DOHH2 (cell line): ENCODE results near the gene SUPT6H.
"Not testable (repeated sequence)": the region's sequence is repeated elsewhere in the genome, so short reads cannot be mapped to it uniquely, and the experiment has no call there.

Experiments
- H3F3A ChIP-seq: fragments of 200-600 bp; sonication (generic), shearing (Covaris generic); 2 replicates; pipeline ENCODE4 v1.6.0; 2016; ENCODE audit warnings: antibody characterized with exemption, mild to moderate bottlenecking; ENCODE audit not compliant: control insufficient read depth, insufficient read depth
- H3K27ac ChIP-seq: fragments of 200-600 bp; sonication (generic); 2 replicates; pipeline ENCODE4 v1.5.1; 2014; ENCODE audit warnings: low read depth, mild to moderate bottlenecking, low read length, moderate library complexity
- H3K27me3 ChIP-seq: fragments of 200-600 bp; sonication (generic); 2 replicates; pipeline ENCODE4 v1.6.1; 2014; ENCODE audit warnings: mild to moderate bottlenecking, low read length, mixed read lengths; ENCODE audit not compliant: control insufficient read depth
- H3K36me3 ChIP-seq: fragments of 200-600 bp; sonication (generic); 2 replicates; pipeline ENCODE4 v1.6.1; 2014; ENCODE audit warnings: mild to moderate bottlenecking, low read length, moderate library complexity, mixed read lengths; ENCODE audit not compliant: control insufficient read depth
- H3K4me1 ChIP-seq: fragments of 200-600 bp; sonication (generic); 2 replicates; pipeline ENCODE4 v1.6.1; 2014; ENCODE audit warnings: mild to moderate bottlenecking, low read length, mixed read lengths; ENCODE audit not compliant: control insufficient read depth
- H3K4me2 ChIP-seq: fragments of 200-600 bp; sonication (generic); 2 replicates; pipeline ENCODE4 v1.6.0; 2014; ENCODE audit warnings: mild to moderate bottlenecking, low read length, moderate library complexity
- H3K4me3 ChIP-seq: fragments of 200-600 bp; sonication (generic); 2 replicates; pipeline ENCODE4 v1.5.1; 2014; ENCODE audit warnings: mild to moderate bottlenecking, low read length, mixed read lengths
- H3K79me2 ChIP-seq: fragments of 200-600 bp; sonication (generic); 2 replicates; pipeline ENCODE4 v1.6.1; 2014; ENCODE audit warnings: mild to moderate bottlenecking, low read length, mixed read lengths; ENCODE audit not compliant: control insufficient read depth
- H3K9me2 ChIP-seq: fragments of 200-600 bp; sonication (generic); replicated peaks from 2 replicates; pipeline ENCODE4 v1.6.1; 2014; ENCODE audit warnings: mild to moderate bottlenecking, low read length, mixed read lengths; ENCODE audit not compliant: control insufficient read depth
- H3K9me3 ChIP-seq: fragments of 200-600 bp; sonication (generic); 2 replicates; pipeline ENCODE4 v1.6.1; 2014; ENCODE audit warnings: antibody characterized with exemption, low read length, mixed read lengths; ENCODE audit not compliant: control insufficient read depth, insufficient read depth
- H4K20me1 ChIP-seq: fragments of 200-600 bp; sonication (generic); 2 replicates; pipeline ENCODE4 v1.6.0; 2014; ENCODE audit warnings: low read depth, mild to moderate bottlenecking, antibody characterized with exemption, low read length, moderate library complexity; ENCODE audit not compliant: control insufficient read depth, insufficient read depth
- CTCF ChIP-seq: fragments of 200-600 bp; sonication (generic); IDR thresholded peaks from one replicate; pipeline ENCODE4 v1.5.1; 2014; ENCODE audit warnings: antibody characterized with exemption, mild to moderate bottlenecking, low read depth, low read length; ENCODE audit not compliant: poor library complexity, severe bottlenecking
- EZH2phosphoT487 ChIP-seq: fragments of 200-600 bp; sonication (generic); IDR thresholded peaks from 2 replicates; pipeline ENCODE4 v1.6.1; 2017; ENCODE audit warnings: borderline replicate concordance, mild to moderate bottlenecking, antibody characterized with exemption, low read length, moderate library complexity, mixed read lengths

The SUPT6H gene

GRCh38 chr17:28657756-28658155 lies 4.2 kb upstream of the SUPT6H start:
- H4K20me1 ChIP-seq = no peaks in the 10 kb centered on the region
- peaks cover 51% of the 10 kb centered on the region for H3K79me2 ChIP-seq

GRCh38 chr17:28658342-28658741 lies 3.7 kb upstream of the SUPT6H start:
- H3K79me2 ChIP-seq = peaks cover 57% of the 10 kb centered on the region
- not testable (repeated sequence) for H3K27me3 ChIP-seq, H4K20me1 ChIP-seq, H3K4me3 ChIP-seq, H3F3A ChIP-seq, H3K4me2 ChIP-seq, H3K9me3 ChIP-seq, H3K9me2 ChIP-seq, H3K27ac ChIP-seq
- H3K36me3 ChIP-seq = peaks cover 31% of the 10 kb centered on the region
- peaks cover 16% of the 10 kb centered on the region for H3K4me1 ChIP-seq

More at GRCh38 chr17:28657756-28658155, 4.2 kb upstream of the SUPT6H start:
- Histone ChIP-seq H3K4me3 (no peak overlapping the region), H3K36me3 (peaks cover 35% of the 10 kb centered on the region), H3K27ac (no peak overlapping the region), H3K9me2 (no peaks in the 10 kb centered on the region), H3F3A (no peaks in the 10 kb centered on the region), H3K4me1 (peaks cover 10% of the 10 kb centered on the region), H3K27me3 (no peaks in the 10 kb centered on the region), H3K9me3 (no peaks in the 10 kb centered on the region), H3K4me2 (no peak overlapping the region)
- TF ChIP-seq CTCF (no peak), EZH2phosphoT487 (no peak)

GRCh38 chr17:28658766-28659496 lies 3.1 kb upstream of the SUPT6H start:
- H3K9me2 ChIP-seq, H4K20me1 ChIP-seq, H3K27me3 ChIP-seq, H3K4me3 ChIP-seq, H3K9me3 ChIP-seq, H3F3A ChIP-seq, H3K27ac ChIP-seq, H3K4me2 ChIP-seq: not testable (repeated sequence)
- Histone ChIP-seq H3K79me2 (peaks cover 63% of the 10 kb centered on the region), H3K4me1 (peaks cover 19% of the 10 kb centered on the region), H3K36me3 (peaks cover 31% of the 10 kb centered on the region)

- H3K27me3 ChIP-seq, H3K4me3 ChIP-seq, H3K27ac ChIP-seq, H3K4me2 ChIP-seq, H3K9me3 ChIP-seq, H3K9me2 ChIP-seq, H3F3A ChIP-seq, H4K20me1 ChIP-seq: not testable (repeated sequence)
- H3K4me1 ChIP-seq = peaks cover 19% of the 10 kb centered on the region
- peaks cover 69% of the 10 kb centered on the region for H3K79me2 ChIP-seq
- peaks cover 31% of the 10 kb centered on the region for H3K36me3 ChIP-seq
Observed at GRCh38 chr17:28659497-28659881, 2.5 kb upstream of the SUPT6H start.

GRCh38 chr17:28662527-28662829 lies 473 bp downstream of the SUPT6H start:
- Histone ChIP-seq H3K79me2 (peaks cover 79% of the 10 kb centered on the region), H3K4me2 (peak overlapping the region; percentile 70), H3K9me3 (no peaks in the 10 kb centered on the region), H3K36me3 (peaks cover 47% of the 10 kb centered on the region), H4K20me1 (no peaks in the 10 kb centered on the region), H3K9me2 (no peaks in the 10 kb centered on the region), H3K4me1 (peaks cover 22% of the 10 kb centered on the region), H3K4me3 (peak overlapping the region; percentile 84), H3K27me3 (no peaks in the 10 kb centered on the region), H3F3A (no peaks in the 10 kb centered on the region), H3K27ac (peak overlapping the region; percentile 81)
- no peak for TF ChIP-seq CTCF
- no peak for TF ChIP-seq EZH2phosphoT487
